GM12873 (cell line): Measurements from ENCODE around the gene CFD.

Source experiments
- CTCF ChIP-seq: IDR thresholded peaks from 2 replicates; pipeline ENCODE4 v1.5.1; 2012; ENCODE audit warnings: low read depth, mild to moderate bottlenecking, moderate library complexity, low read length, control low read depth; ENCODE audit not compliant: insufficient read depth; ENCODE audit errors: missing control alignments

The CFD gene

GRCh38 chr19:868458-869244 is 9.2 kb downstream of the CFD start:
- no peak for TF ChIP-seq CTCF

GRCh38 chr19:869245-870177 is 10.0 kb downstream of the CFD start:
- TF ChIP-seq CTCF, result no peak

GRCh38 chr19:870314-870713 is 10.8 kb downstream of the CFD start:
- TF ChIP-seq CTCF, result no peak

GRCh38 chr19:870963-871401 is 11.5 kb downstream of the CFD start:
- no peak for TF ChIP-seq CTCF

GRCh38 chr19:871446-872265 is 12.2 kb downstream of the CFD start:
- TF ChIP-seq CTCF, result no peak

- TF ChIP-seq CTCF, result no peak
Measured at GRCh38 chr19:872266-872951, 12.9 kb downstream of the CFD start.
